GM12892 (cell line): Measurements from ENCODE around the gene CRIM1.

Experiments
- POLR2A ChIP-seq: IDR thresholded peaks from 2 replicates; pipeline ENCODE4 v1.6.1; 2011; ENCODE audit warnings: low read depth, low read length, control low read depth
- TAF1 ChIP-seq: IDR thresholded peaks from 2 replicates; pipeline ENCODE4 v1.6.1; 2011; ENCODE audit warnings: low read depth, mild to moderate bottlenecking, control low read depth, low read length, borderline replicate concordance

GRCh38 chr2:36530983-36531354 is 175.4 kb downstream of the CRIM1 start:
- TF ChIP-seq POLR2A, result no peak
- TF ChIP-seq TAF1, result no peak
